D721Med (cell line): ENCODE data around the gene FBXO21.

Experiments used
- DNase-seq: peaks from one replicate; pipeline ENCODE4 v3.0.0; 2011; ENCODE audit warnings: low spot score; ENCODE audit not compliant: insufficient read length
- FAIRE-seq: peaks from 2 replicates; lab custom pipeline; 2011; peaks lifted over from hg19 to GRCh38; lab: Jason Lieb, UNC
- TF ChIP-seq, protein P1 (sequence below): IDR thresholded peaks from 2 replicates; pipeline ENCODE4 v1.5.1; 2012; ENCODE audit warnings: mild to moderate bottlenecking, control low read depth; ENCODE audit not compliant: insufficient read depth; ENCODE audit errors: missing control alignments

FBXO21 gene

DNA sequence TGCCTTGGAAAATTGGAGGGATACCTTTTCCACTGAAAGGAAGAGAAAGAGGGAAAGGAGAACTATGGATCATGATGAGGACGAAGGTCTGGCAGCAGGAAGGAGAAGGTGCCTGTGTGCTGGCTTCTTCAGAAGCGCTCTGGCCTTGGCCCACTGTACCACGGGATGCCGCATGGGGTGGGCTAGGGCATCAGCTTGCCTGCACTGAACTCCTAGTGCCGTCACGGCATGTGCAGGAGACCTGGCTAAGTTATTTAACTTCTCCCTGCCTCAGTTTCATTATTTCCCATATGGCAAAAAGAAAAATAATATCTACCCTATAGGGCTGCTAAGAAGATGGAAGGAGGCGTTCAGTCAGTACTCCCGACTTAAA lies 28.1 kb downstream of the FBXO21 start:
- TF ChIP-seq, protein P1, sequence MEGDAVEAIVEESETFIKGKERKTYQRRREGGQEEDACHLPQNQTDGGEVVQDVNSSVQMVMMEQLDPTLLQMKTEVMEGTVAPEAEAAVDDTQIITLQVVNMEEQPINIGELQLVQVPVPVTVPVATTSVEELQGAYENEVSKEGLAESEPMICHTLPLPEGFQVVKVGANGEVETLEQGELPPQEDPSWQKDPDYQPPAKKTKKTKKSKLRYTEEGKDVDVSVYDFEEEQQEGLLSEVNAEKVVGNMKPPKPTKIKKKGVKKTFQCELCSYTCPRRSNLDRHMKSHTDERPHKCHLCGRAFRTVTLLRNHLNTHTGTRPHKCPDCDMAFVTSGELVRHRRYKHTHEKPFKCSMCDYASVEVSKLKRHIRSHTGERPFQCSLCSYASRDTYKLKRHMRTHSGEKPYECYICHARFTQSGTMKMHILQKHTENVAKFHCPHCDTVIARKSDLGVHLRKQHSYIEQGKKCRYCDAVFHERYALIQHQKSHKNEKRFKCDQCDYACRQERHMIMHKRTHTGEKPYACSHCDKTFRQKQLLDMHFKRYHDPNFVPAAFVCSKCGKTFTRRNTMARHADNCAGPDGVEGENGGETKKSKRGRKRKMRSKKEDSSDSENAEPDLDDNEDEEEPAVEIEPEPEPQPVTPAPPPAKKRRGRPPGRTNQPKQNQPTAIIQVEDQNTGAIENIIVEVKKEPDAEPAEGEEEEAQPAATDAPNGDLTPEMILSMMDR = no peak
- FAIRE-seq (no peak), DNase-seq (no peak)

- FAIRE-seq = no peak
- TF ChIP-seq, protein P1 = no peak
- no peak for DNase-seq
Observed at GRCh38 chr12:117161460-117162166, 28.7 kb downstream of the FBXO21 start.

DNA sequence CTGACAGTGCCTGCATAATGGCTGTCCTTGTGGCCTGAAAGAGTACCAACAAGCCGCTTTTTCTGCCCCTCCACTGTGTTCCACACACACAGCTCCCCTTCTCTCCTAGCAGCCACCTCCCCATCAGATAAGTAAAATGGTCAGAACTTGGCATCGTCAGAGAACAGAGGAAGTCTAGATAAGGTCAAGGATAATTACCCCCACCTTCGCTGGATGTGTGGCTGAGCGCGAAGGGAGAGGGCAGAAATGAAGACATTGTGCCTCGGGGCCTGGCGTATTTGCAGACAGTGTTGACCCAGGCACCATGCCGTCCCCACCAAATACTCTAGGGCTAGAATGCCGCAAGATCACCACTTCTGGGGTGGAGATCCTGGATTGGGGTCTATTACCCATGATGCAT lies 30.6 kb downstream of the FBXO21 start:
- TF ChIP-seq, protein P1 = no peak
- DNase-seq = no peak
- FAIRE-seq = no peak

- TF ChIP-seq, protein P1 = no peak
- no peak for FAIRE-seq
- DNase-seq = no peak
Observed at GRCh38 chr12:117158911-117159553, 31.2 kb downstream of the FBXO21 start.

DNA sequence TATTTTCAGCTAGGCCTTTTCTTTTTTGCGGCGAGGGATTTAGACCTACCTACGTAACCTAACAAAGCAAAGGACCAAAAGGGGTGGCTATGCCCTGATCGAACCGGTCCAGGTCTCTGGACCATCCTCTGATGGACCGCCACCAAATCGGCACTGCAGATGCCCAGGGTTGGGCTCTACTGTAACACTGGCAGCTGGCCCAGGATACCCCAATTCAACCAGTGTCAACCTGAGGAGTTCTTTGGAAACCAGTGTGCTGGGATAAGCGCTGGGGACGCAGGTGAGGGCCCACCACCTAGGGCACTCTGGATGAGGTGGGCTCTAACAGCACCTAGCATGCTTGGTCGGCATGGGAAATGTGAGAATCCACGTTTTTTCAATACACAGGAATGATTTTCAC lies 32.2 kb downstream of the FBXO21 start:
- DNase-seq = no peak
- TF ChIP-seq, protein P1 = no peak
- FAIRE-seq = no peak

GRCh38 chr12:117155278-117156060 lies 34.8 kb downstream of the FBXO21 start:
- DNase-seq (peak; percentile 62), FAIRE-seq (no peak)
- TF ChIP-seq, protein P1 = peak; percentile 41
